GM23338 (cell line): ENCODE measurements around the gene MPV17L.

Experiments
- CREB1 ChIP-seq: fragments of 250-450 bp; sonication (Bioruptor Pico); IDR thresholded peaks from 2 replicates; pipeline ENCODE4 v1.5.0; 2020; ENCODE audit warnings: low read depth, mild to moderate bottlenecking, moderate library complexity
- EZH2 ChIP-seq: fragments of 200-600 bp; sonication (generic); IDR thresholded peaks from one replicate; pipeline ENCODE4 v1.8.0; 2017; ENCODE audit warnings: antibody characterized with exemption, mild to moderate bottlenecking, low read depth; ENCODE audit not compliant: unreplicated experiment
- EZH2phosphoT487 ChIP-seq: fragments of 200-600 bp; sonication (generic); IDR thresholded peaks from one replicate; pipeline ENCODE4 v1.8.1; 2018; ENCODE audit warnings: antibody characterized with exemption; ENCODE audit not compliant: unreplicated experiment
- JUNB ChIP-seq: IDR thresholded peaks from one replicate; pipeline ENCODE4 v1.6.1; 2016; ENCODE audit warnings: antibody characterized with exemption; ENCODE audit not compliant: unreplicated experiment
- POLR2AphosphoS5 ChIP-seq: IDR thresholded peaks from 2 replicates; pipeline ENCODE4 v1.6.1; 2016; ENCODE audit warnings: antibody characterized with exemption, low read depth
- REST ChIP-seq: IDR thresholded peaks from one replicate; pipeline ENCODE4 v1.6.1; 2018; ENCODE audit warnings: antibody characterized with exemption; ENCODE audit not compliant: unreplicated experiment
- STAT1 ChIP-seq: IDR thresholded peaks from one replicate; pipeline ENCODE4 v1.6.1; 2016; ENCODE audit warnings: antibody characterized with exemption; ENCODE audit not compliant: unreplicated experiment
- ZNF114 ChIP-seq: fragments of 250-450 bp; sonication (Bioruptor Pico); IDR thresholded peaks from 2 replicates; pipeline ENCODE4 v1.5.0; 2020; ENCODE audit warnings: mild to moderate bottlenecking, moderate library complexity
- ZNF462 ChIP-seq: fragments of 250-450 bp; sonication (Bioruptor Pico); IDR thresholded peaks from 2 replicates; pipeline ENCODE4 v1.5.0; 2020; ENCODE audit warnings: mild to moderate bottlenecking, moderate library complexity
- TF ChIP-seq, protein P1 (sequence below), 2 experiments: fragments of 200-600 bp in 1 of 2; sonication (generic) in 1 of 2; conservative IDR thresholded peaks; 2 replicates each; pipeline versions ENCODE4 v1.5.1 to v1.6.1; 2016 to 2017; ENCODE audit warnings: antibody characterized with exemption in 2 of 2, low read depth in 2 of 2, mild to moderate bottlenecking in 2 of 2, moderate library complexity in 1 of 2
- TF ChIP-seq, protein P2 (sequence below): IDR thresholded peaks from 2 replicates; pipeline ENCODE4 v1.6.1; 2016; ENCODE audit warnings: antibody characterized with exemption

GRCh38 chr16:15434425-15435215 is 39.1 kb downstream of the MPV17L start, which contains the start of gene BMERB1:
- TF ChIP-seq, protein P1, sequence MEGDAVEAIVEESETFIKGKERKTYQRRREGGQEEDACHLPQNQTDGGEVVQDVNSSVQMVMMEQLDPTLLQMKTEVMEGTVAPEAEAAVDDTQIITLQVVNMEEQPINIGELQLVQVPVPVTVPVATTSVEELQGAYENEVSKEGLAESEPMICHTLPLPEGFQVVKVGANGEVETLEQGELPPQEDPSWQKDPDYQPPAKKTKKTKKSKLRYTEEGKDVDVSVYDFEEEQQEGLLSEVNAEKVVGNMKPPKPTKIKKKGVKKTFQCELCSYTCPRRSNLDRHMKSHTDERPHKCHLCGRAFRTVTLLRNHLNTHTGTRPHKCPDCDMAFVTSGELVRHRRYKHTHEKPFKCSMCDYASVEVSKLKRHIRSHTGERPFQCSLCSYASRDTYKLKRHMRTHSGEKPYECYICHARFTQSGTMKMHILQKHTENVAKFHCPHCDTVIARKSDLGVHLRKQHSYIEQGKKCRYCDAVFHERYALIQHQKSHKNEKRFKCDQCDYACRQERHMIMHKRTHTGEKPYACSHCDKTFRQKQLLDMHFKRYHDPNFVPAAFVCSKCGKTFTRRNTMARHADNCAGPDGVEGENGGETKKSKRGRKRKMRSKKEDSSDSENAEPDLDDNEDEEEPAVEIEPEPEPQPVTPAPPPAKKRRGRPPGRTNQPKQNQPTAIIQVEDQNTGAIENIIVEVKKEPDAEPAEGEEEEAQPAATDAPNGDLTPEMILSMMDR (conservative IDR thresholded peaks at IDR 0.05; ENCODE audit: low read depth in 2 of 2) = no peak
- no peak for TF ChIP-seq JUNB
- TF ChIP-seq REST = no peak
- TF ChIP-seq ZNF114 = no peak
- TF ChIP-seq POLR2AphosphoS5 = peak; percentile 64
- no peak for TF ChIP-seq EZH2phosphoT487
- TF ChIP-seq EZH2 = no peak
- TF ChIP-seq, protein P2, sequence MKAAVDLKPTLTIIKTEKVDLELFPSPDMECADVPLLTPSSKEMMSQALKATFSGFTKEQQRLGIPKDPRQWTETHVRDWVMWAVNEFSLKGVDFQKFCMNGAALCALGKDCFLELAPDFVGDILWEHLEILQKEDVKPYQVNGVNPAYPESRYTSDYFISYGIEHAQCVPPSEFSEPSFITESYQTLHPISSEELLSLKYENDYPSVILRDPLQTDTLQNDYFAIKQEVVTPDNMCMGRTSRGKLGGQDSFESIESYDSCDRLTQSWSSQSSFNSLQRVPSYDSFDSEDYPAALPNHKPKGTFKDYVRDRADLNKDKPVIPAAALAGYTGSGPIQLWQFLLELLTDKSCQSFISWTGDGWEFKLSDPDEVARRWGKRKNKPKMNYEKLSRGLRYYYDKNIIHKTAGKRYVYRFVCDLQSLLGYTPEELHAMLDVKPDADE = no peak
- TF ChIP-seq CREB1 (CRISPR knock-in tag) = peak; percentile 71
- TF ChIP-seq STAT1 = no peak
- no peak for TF ChIP-seq ZNF462
